ENCODE data around the gene RAB3B.

The RAB3B gene

GRCh38 chr1:51930329-51930728 is 60.2 kb downstream of the RAB3B start:
- H3K4me3 ChIP-seq (ENCODE audit: low read length): no peak overlapping the region
- no peak for DNase-seq (ENCODE audit: low read depth)
- no peak for TF ChIP-seq CTCF (conservative IDR thresholded peaks at IDR 0.05; ENCODE audit: low read depth, low read length)

GRCh38 chr1:51928896-51929295 is 61.6 kb downstream of the RAB3B start:
- no peak for DNase-seq (ENCODE audit: low read depth)
- no peak for TF ChIP-seq CTCF (conservative IDR thresholded peaks at IDR 0.05; ENCODE audit: low read depth, low read length)
- no peak overlapping the region for H3K4me3 ChIP-seq (ENCODE audit: low read length)

GRCh38 chr1:51927029-51927428 is 63.5 kb downstream of the RAB3B start:
- no peak overlapping the region for H3K4me3 ChIP-seq (ENCODE audit: low read length)
- TF ChIP-seq CTCF (conservative IDR thresholded peaks at IDR 0.05; ENCODE audit: low read depth, low read length): no peak
- no peak for DNase-seq (ENCODE audit: low read depth)

GRCh38 chr1:51926171-51926812 is 64.2 kb downstream of the RAB3B start:
- TF ChIP-seq CTCF (conservative IDR thresholded peaks at IDR 0.05; ENCODE audit: low read depth, low read length): peak; percentile 46
- H3K4me3 ChIP-seq (ENCODE audit: low read length): no peak overlapping the region
- no peak for DNase-seq (ENCODE audit: low read depth)

- no peak for TF ChIP-seq CTCF (conservative IDR thresholded peaks at IDR 0.05; ENCODE audit: low read depth, low read length)
- no peak overlapping the region for H3K4me3 ChIP-seq (ENCODE audit: low read length)
- no peak for DNase-seq (ENCODE audit: low read depth)
Observed at GRCh38 chr1:51924455-51924854, 66.0 kb downstream of the RAB3B start.

GRCh38 chr1:51922040-51922439 is 68.5 kb downstream of the RAB3B start:
- no peak overlapping the region for H3K4me3 ChIP-seq (ENCODE audit: low read length)
- DNase-seq (ENCODE audit: low read depth): no peak
- no peak for TF ChIP-seq CTCF (conservative IDR thresholded peaks at IDR 0.05; ENCODE audit: low read depth, low read length)

- DNase-seq (ENCODE audit: low read depth): no peak
- TF ChIP-seq CTCF (conservative IDR thresholded peaks at IDR 0.05; ENCODE audit: low read depth, low read length): no peak
- no peak overlapping the region for H3K4me3 ChIP-seq (ENCODE audit: low read length)
Observed at GRCh38 chr1:51920130-51920529, 70.4 kb downstream of the RAB3B start.
